GM13976 (cell line): ENCODE measurements around the gene PKP4.

Experiments
- DNase-seq: peaks from one replicate; pipeline ENCODE4 v3.0.0; 2012; ENCODE audit warnings: low spot score
- CTCF ChIP-seq: IDR thresholded peaks from 2 replicates; pipeline ENCODE4 v1.5.1; 2012; ENCODE audit warnings: borderline replicate concordance, mild to moderate bottlenecking; ENCODE audit not compliant: insufficient read depth; ENCODE audit errors: extremely low read depth, missing control alignments, control extremely low read depth
- in situ Hi-C: fragments of 300-500 bp; cut with MboI; formaldehyde crosslinking; loops from one replicate; pipeline ENCODE4 v1.12.0; 2022; ENCODE audit warnings: low sequenced_read_pairs, mixed read lengths, inconsistent platforms; ENCODE audit not compliant: unreplicated experiment

The PKP4 gene

GRCh38 chr2:158624961-158625360 lies 168.2 kb downstream of the PKP4 start:
- DNase-seq = no peak
- in situ Hi-C loops = no loop called here
- TF ChIP-seq CTCF = no peak

- in situ Hi-C loops = no loop called here
- DNase-seq = no peak
- TF ChIP-seq CTCF = no peak
Observed at GRCh38 chr2:158629116-158629515, 172.4 kb downstream of the PKP4 start.

- in situ Hi-C loops = no loop called here
- no peak for DNase-seq
- TF ChIP-seq CTCF = no peak
Observed at GRCh38 chr2:158633261-158633660, 176.5 kb downstream of the PKP4 start.

- TF ChIP-seq CTCF = no peak
- in situ Hi-C loops = no loop called here
- no peak for DNase-seq
Observed at GRCh38 chr2:158634627-158635026, 177.9 kb downstream of the PKP4 start.

- in situ Hi-C loops = no loop called here
- DNase-seq = no peak
- TF ChIP-seq CTCF = no peak
Observed at GRCh38 chr2:158635961-158636601, 179.3 kb downstream of the PKP4 start.

GRCh38 chr2:158637357-158637756 lies 180.6 kb downstream of the PKP4 start:
- no peak for DNase-seq
- TF ChIP-seq CTCF = no peak
- in situ Hi-C loops = no loop called here

GRCh38 chr2:158644139-158644538 lies 187.4 kb downstream of the PKP4 start:
- no peak for TF ChIP-seq CTCF
- no peak for DNase-seq
- in situ Hi-C loops = no loop called here
